ENCODE measurements around the gene IFITM5. TPM values are rescaled to one million over a fixed set of nuclear protein-coding genes. Genes with fewer than 3 reads are reported as not detected.
"Not testable (repeated sequence)": the region's sequence is repeated elsewhere in the genome, so short reads cannot be mapped to it uniquely, and the experiment has no call there.

The IFITM5 gene
- total RNA-seq, 2 donors from 2014 or later, result not detected

DNA sequence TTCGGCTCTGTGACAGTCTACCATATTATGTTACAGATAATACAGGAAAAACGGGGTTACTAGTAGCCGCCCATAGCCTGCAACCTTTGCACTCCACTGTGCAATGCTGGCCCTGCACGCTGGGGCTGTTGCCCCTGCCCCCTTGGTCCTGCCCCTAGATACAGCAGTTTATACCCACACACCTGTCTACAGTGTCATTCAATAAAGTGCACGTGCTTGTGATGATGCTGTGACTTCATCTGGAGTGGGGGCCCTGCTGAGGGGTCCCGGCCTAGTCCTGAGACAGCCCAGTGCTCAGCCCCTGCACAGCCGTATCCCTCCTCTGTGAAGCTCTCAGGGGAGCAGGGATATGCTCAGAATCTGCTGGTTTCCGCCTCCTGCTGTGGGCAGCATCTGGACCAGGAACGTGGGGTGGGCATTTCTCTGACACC, 15.7 kb upstream of the IFITM5 start:
- intact Hi-C loops (cut with DNase I), result loop anchor here in 1 of 2 donors (5.0 kb wide), 1 partner anchor 37 kb away; no protein-coding TSS in a partner anchor

DNA sequence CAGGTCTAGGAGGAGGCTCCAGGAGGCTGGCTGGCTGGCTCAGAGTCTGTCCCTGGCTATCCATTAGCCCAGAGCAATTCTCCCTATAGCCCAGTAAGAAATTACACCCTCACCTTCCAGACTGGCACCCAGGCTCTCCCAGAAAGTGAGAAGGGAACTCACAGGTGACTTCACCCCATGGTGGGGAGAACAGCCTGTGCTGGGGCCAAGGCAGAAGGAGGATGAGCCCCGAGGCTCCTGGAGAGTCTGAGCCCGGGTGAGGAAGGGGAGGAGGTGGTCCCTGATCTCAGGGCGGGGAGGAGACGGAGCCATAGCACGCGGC, 15.2 kb upstream of the IFITM5 start:
- DNase-seq (ENCODE audit: low spot score); intact Hi-C loops (cut with DNase I): not testable (repeated sequence)

More for the DNA sequence above, 15.7 kb upstream of the IFITM5 start:
- peak; percentile 64 for DNase-seq (ENCODE audit: low spot score)

- intact Hi-C loops (cut with DNase I), result no loop called here
- DNase-seq (ENCODE audit: low spot score), result peak; percentile 80
These were observed 14.6 kb upstream of the IFITM5 start, which contains the start of gene IFITM1 for GRCh38 chr11:313787-314553. IFITM1 (plus strand) TSS chr11:314040; CDS start chr11:314171, 131 bp downstream.

DNA sequence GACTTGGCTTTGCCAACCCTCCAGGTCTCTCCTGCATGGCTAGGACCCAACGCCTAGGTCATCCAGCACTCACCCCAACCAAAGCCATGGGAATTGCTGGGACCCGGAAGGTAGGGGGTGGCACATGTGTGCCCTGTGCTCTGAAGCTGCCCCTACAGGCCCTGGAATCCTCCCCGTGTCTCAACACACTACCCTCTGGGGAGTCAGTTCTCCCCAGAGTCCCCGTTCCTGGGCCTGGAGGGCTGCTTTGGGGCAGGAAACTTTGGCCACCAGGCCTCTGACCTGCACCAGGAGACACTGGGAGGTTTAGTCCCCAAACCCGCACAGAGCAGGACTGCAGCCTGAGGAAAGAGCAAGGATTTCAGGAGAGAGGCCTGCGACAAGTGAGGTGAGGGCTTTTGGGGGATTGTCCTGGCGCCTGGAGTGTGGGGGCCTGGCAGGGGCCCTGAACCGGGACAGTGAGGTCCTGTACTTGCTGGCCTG, 14.0 kb upstream of the IFITM5 start:
- peak; percentile 80 for DNase-seq (ENCODE audit: low spot score)
- intact Hi-C loops (cut with DNase I), result no loop called here

DNA sequence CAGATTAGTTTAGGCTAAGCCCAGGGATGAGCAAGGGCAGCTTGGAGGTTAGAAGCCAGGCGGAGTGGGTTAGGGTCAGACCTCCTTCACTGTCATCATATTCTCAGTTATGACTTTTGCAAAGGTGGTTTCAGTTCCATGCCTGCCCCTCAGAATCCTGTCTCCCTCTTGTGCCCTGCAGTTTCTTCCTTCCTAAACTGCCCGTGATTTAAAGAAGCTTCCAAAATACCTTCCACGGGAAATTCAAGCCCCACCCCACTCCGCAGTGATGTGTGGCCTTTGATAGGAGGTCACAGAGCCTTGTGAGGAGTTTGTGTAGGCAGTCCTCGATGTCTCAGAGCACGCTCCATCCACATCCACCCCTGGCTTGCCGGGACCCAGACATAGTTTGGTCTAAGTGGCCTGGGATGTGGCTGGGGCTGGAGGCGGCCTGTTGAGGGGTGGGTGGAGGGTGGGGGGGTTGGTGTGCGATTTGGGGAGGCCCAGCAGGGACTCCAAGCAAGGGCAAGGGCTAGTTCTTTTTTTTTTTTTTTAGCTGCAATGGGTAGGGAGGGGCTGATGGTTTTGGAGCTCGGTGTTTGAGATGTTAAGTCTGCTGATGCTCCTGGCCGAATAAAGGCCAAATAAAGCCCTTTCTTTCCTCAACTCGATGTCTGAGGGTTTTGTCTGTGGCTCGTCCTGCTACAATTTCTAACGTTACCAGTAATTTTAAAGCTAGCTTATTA, 12.9 kb upstream of the IFITM5 start:
- intact Hi-C loops (cut with DNase I), result no loop called here
- DNase-seq (ENCODE audit: low spot score), result no peak

GRCh38 chr11:311013-311748, 11.9 kb upstream of the IFITM5 start:
- intact Hi-C loops (cut with DNase I), result not testable (repeated sequence)
- DNase-seq (ENCODE audit: low spot score), result peak; percentile 82

- peak; percentile 79 for DNase-seq (ENCODE audit: low spot score)
- intact Hi-C loops (cut with DNase I), result loop anchor here (5.0 kb wide), 1 partner anchor 47 kb away; no protein-coding TSS in a partner anchor
These were observed 10.8 kb upstream of the IFITM5 start for GRCh38 chr11:309979-310572.

- peak; percentile 75 for DNase-seq (ENCODE audit: low spot score)
- intact Hi-C loops (cut with DNase I), result loop anchor here (5.0 kb wide), 1 partner anchor 48 kb away; no protein-coding TSS in a partner anchor
These were observed 9.7 kb upstream of the IFITM5 start for GRCh38 chr11:308740-309665.

GRCh38 chr11:307766-308708, 8.7 kb upstream of the IFITM5 start, which contains the start of gene IFITM2:
IFITM2 (plus strand) TSS chr11:307816; CDS start chr11:308193, 377 bp downstream.
- intact Hi-C loops (cut with DNase I), result loop anchor here (5.0 kb wide), 1 partner anchor 49 kb away; no protein-coding TSS in a partner anchor
- DNase-seq (ENCODE audit: low spot score), result peak; percentile 94

DNA sequence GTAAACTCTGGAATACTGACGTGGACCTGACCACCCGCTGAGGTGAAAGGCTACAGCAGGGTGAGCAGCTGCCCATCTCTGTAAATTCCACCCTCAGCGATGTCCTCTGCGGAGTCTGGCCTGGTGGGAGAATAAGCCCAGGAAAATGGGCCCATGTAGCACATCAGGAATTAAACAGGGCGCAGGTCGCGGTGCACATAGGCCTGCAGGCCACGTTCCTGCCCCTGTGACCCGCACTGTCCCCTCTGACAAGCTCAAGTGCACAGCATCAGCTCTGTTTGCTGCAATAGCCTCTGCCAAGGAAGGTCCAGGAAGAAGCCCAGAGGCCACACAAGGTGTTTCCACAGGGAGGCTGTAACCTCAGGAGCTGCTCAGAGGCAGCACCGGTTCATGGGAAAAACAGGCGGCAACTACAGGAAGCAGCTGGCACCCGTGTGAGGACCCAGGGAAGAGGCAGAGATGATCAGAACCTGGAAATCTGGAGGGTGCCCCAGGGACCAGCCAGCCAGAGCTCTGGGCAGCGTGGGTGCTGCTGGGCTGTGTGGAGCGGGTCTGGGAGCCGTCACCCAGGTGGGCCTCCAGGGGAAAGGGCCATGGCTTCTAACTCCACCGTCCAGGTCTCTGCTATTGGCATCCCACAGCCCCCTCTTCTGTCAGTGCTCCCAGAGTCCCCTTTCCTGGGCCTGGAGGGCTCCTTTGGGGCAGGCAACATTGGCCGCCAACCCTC, 7.5 kb upstream of the IFITM5 start:
- DNase-seq (ENCODE audit: low spot score), result no peak
- intact Hi-C loops (cut with DNase I), result loop anchor here (5.0 kb wide), 1 partner anchor 50 kb away; no protein-coding TSS in a partner anchor

DNA sequence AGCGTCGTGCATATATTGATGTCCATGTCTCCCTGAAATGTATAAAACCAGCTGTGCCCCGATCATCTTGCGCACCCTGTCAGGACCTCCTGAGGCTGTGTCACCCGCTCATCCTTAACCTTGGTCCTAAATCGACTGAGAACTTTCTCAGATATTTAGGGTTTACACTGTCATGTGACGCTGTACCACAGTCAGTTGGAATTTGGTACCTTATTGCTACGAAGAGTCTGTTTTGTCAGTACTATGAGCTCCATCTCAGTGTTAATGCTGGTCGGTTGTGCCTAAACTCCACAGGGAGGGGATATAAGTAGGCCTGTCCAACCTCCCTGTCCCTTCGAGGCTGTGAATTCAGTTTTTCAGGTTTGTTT, 6.5 kb upstream of the IFITM5 start:
- intact Hi-C loops (cut with DNase I), result loop anchor here (5.0 kb wide), 1 partner anchor 51 kb away; no protein-coding TSS in a partner anchor
- DNase-seq (ENCODE audit: low spot score), result no peak

- peak; percentile 86 for DNase-seq (ENCODE audit: low spot score)
- intact Hi-C loops (cut with DNase I), result loop anchor here (5.0 kb wide), 1 partner anchor 52 kb away; no protein-coding TSS in a partner anchor
These were observed 5.9 kb upstream of the IFITM5 start for GRCh38 chr11:304915-305843.

DNA sequence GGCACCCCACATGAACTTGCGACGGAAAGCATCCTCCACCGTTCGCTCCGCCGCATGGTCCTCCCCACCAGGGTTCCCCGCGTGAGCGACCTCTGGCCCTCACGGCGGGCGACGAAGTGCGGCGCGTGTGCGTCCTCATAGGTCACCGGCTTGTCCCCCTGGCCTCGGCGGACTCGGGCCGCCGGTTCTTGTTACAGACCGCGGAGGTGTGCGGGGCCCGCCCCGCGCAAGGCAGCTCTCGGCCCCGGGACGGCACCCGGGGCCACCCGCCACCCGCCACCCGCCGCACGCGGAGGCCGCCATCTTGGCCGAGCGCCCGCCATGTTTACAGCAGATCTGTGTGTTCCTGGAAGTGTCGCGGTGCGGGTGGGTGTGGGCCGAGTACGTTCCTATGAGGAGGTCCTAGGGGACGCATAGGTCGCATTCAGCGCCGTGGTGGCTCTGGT, 4.8 kb upstream of the IFITM5 start:
- no peak for DNase-seq (ENCODE audit: low spot score)
- intact Hi-C loops (cut with DNase I), result no loop called here

DNA sequence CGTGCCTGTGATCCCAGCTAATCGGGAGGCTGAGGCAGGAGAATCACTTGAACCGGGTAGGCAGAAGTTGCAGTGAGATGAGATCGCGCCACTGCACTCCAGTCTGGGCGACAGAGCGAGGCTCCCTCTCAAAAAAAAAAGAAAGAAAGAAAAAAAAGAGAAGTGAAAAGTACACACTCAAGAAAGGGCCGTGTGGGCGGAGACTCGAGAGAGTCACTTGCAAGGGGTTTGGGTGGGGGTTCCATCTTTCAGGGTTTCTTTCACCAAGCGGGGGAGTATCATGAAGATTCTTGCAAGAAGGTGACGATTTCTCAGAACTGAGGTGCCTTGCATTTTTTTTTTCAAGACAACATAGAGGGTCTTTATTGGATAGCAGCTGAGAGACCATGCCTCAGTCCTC, 4.0 kb upstream of the IFITM5 start:
- intact Hi-C loops (cut with DNase I), result no loop called here
- DNase-seq (ENCODE audit: low spot score), result no peak

All from posterior vena cava (tissue), 2 donors.